ENCODE data around the gene HENMT1.
"Not testable (repeated sequence)": the region's sequence is repeated elsewhere in the genome, so short reads cannot be mapped to it uniquely, and the experiment has no call there.

HENMT1 gene

DNA sequence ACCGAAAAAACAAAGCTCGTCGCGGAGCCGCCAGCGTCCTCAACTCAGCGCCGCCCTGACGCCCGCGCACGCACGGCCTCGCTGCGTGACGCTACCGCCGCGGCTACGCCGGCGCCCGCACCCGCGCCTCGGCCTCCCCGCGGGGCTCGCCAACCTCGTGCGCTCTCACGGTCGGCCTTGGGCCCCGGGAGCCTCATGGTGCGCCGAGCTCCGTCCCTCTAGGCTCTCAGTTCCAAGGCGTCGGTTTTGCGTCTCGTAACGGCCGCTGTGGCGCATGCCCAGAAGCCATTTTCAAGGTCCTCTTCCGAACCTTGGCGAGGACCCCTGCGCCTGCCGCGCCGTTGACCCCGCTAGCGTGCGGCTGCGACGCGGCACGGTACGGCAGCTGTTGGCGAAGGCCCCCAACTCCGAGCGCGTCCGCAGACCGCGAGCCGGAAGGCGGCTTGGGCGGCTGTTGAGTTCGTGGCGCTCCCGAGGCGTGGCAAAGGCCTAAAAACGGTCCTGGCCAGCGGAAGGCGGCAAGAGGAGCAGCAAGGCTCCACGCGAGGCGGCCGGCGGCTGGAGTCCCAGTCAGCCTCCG, at the start of gene HENMT1:
Gene HENMT1, minus strand, starts transcription at position 64 of the 580 bp plus-strand sequence. CDS start 1,209 bp downstream, outside the sequence.
- DNase-seq = peak; percentile 80 to 83

DNA sequence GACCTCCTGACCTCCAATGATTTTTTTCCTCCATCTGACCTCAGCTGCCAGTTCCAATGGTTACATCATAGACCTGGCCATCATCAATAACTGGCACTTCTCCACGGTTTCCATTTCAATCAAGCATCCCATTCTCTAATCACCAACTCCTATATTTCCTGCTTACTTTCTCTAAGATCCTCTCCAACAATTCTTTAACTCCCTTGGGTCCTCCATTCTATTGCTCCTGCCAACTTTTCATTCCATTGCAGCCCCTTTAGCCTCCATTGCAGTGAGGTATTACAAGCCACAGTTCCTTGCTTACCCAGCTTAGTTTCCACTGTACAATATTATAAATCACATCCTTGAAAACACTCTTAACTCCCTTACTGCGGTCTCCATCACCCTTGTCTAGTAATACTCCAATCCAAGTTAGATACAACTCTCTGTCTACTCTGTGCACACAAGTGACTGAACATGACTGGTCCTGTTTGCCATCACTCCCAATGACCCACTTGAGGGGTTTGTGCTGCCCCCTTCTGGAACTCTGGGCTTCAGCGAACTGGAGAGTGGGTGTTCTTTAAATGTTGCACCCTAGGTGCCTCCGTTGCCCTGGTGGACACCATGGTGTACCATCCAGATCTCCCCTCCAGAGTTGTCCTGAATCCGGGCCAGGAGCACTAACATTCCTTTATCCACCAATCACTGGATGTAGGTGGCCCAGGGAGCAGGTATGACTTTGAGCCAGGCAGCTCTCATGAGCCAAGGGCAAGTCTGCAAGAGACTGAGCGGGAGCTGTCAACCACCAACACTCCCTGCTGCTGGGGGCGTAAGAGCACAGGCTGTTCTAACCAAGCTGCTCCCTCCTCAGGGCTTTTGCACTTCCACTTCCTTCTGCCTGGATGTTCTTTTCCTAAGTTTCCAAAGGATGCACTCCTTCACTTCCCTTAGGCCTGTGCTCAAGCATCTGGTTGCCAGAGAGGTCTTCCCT, 48.1 kb upstream of the HENMT1 start:
- DNase-seq = peak; percentile 70 to 80

DNA sequence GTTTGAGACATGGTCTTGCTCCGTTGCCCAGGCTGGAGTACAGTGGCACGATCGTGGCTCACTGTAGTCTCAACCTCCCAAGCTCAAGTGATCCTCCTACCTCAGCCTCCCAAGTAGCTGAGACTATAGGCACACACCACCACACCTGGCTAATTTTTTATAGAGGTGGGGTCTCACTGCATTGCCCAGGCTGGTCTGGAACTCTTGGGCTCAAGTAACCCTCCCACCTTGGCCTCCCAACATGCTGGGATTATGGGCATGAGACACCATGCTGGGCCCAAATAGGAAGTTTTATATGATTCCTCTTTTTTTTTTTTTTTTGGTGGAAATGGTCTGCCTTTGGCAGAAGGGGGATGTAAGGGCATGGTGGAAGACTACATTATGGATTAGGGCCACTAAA, 45.8 kb upstream of the HENMT1 start:
- DNase-seq = no peak

DNA sequence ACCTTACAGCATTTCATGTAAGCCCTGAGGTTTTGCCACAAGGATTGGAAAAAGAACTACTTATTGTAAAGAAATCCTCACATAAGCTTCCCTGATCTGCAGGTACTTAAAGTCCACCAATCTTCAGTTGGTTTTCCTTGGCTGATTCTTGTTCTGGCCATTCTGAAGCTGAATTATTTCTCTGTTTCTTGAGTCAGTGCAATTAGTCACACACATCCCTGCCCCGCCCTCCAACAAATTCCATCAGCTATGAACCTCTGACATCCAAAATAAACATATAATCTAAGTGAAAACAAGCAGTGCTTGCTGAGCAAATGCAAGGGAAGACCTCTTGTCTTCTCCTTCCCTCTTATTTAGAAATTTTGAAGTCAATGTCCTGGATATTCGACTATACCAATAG, 43.6 kb upstream of the HENMT1 start:
- DNase-seq = no peak

DNA sequence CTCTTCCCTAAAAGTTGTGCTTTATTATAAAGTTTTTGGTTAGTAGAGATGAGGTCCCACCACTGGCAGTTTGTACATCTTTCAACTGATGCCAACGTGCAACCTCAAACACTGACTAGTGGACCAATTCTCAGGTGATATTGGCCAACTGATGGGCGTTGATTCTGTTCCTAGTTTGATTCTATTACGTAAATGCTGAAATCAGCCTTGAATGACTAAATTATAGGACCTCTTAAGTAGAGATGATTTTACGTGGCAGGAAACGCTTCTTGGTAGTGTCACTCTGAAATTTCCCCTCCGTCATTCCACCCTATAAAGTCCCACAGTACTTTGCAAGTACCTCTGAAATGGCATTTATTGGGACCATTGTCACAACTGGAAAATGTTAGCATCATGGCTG, 43.0 kb upstream of the HENMT1 start:
- peak in 1 of 2 donors; percentile 58 for DNase-seq

DNA sequence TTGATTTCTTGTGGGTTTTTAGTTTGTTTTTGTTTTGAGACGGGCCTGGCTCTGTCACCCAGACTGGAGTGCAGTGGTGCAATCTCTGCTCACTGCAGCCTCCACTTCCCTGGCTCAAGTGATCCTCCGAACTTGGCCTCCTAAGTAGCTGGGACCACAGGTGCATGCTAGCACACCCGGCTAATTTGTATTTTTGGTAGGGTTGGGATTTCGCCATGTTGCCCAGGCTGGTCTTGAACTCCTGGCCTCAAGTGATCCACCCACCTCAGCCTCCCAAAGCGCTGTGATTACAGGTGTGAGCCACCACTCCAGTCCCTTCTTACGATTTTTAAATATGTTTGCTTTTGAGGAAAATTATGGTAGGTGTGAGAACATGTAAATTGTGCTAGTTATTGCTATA, 41.2 kb upstream of the HENMT1 start:
- not testable (repeated sequence) for DNase-seq

DNA sequence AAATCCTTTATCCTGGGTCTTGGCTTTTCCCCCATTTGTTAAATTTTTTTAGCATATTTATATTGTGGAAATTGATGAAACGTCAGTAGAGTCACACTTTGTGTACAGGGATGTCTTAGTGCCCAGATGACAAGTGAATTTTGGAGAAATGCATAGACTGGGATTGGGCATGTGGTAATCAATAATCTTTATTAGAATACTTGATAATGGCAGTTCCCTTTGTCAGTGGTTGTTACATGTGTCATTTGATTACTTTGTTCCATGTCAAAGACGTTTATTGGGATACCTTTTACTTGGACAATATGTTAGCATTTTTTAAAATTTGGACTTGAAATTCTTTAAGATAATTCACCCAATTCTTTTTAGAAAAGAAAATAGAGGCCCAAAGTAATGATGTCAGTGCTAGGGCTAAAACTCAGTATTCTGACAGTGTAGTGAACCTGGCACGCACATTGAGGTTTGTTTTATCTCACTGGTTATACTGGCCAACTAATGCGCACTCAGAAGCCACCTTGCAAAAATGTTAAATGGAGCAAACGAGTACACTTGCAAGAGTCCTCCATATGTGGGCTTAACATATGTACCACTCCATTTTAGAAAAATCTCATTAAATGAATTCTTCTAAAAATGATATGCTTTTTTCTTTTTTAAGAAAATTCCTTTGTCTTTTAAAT, 40.4 kb upstream of the HENMT1 start:
- DNase-seq = no peak

DNA sequence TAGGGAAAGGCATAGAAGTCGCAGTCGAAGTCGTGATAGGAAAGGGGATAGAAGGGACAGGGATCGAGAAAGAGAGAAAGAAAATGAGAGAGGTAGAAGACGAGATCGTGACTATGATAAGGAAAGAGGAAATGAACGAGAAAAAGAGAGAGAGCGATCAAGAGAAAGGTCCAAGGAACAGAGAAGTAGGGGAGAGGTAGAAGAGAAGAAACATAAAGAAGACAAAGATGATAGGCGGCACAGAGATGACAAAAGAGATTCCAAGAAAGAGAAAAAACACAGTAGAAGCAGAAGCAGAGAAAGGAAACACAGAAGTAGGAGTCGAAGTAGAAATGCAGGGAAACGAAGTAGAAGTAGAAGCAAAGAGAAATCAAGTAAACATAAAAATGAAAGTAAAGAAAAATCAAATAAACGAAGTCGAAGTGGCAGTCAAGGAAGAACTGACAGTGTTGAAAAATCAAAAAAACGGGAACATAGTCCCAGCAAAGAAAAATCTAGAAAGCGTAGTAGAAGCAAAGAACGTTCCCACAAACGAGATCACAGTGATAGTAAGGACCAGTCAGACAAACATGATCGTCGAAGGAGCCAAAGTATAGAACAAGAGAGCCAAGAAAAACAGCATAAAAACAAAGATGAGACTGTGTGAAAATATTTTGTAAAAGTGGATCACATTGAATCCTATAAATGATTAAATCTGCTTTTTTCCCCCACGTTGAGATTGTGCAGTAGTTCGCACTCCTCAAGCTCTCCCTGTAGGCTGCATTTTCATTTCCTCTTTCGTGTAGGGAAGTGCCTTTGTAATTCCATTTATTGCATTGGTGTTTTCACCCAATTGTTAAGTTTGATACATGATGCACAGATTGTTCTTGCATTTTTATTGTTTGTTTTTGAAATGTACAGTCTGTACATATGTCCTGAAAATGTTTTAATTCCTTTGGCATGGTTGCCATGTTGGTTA, 38.8 kb upstream of the HENMT1 start:
- DNase-seq = no peak

DNA sequence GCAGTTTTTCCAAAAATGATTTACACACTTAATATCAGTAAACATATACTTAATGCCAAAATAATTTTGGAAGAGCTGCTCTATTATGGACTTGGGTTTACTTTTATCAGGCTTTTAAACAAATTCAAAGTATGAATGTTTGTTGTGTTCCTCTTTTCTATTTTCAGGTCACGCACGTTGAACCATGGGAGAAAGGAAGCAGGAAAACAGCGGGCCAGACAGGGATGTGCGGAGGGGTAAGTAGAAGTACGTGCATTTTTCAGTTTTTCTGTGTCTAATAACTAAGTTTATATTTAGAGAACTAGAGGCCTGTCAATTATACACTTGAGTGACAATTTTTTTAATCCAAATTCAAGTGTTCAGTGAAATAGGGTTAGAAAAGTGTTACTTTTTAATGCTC, 34.6 kb upstream of the HENMT1 start:
- no peak for DNase-seq

DNA sequence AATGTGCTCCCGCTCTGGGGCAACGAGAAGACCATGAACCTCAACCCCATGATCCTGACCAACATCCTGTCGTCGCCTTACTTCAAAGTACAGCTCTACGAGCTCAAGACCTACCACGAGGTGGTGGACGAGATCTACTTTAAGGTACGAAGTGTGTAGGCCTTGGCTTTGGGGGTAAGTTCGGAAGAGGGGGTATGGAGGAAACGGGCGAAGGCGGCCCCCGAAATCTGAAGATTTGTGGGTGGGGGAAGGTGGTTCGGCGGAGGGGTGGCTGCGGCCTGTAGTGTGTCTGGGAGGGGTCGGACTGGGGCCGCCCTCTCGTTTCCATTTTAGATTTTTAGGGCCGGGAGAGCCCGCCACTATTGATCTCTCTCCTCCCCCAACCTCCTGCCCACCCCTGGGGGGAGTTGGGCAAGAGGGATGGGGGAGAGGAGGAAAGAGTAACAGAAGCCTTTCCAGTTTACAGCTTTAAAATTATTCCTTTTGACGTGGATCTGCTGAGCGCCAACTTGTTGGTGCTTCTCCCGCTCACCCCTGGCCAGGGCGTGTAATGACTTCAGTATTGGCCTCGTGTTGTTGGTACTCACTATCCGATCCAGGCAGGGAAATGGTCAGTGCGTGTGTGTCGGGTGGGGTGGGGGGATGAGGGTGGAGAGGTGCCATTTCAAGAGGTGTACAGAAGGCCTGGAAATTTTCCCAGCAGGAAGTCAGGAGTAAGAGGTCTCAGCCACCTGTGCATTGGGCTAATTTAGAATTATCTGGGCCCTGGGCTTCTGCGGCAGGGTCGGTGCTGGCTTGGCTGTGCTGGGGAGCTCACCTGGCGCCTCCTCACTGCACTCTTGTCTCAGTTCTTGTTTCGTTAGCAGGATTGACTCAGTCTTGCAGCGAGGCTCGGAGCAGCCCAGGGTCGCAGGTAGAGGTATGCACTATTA, 32.1 kb upstream of the HENMT1 start:
- DNase-seq = peak; percentile 85 to 88

DNA sequence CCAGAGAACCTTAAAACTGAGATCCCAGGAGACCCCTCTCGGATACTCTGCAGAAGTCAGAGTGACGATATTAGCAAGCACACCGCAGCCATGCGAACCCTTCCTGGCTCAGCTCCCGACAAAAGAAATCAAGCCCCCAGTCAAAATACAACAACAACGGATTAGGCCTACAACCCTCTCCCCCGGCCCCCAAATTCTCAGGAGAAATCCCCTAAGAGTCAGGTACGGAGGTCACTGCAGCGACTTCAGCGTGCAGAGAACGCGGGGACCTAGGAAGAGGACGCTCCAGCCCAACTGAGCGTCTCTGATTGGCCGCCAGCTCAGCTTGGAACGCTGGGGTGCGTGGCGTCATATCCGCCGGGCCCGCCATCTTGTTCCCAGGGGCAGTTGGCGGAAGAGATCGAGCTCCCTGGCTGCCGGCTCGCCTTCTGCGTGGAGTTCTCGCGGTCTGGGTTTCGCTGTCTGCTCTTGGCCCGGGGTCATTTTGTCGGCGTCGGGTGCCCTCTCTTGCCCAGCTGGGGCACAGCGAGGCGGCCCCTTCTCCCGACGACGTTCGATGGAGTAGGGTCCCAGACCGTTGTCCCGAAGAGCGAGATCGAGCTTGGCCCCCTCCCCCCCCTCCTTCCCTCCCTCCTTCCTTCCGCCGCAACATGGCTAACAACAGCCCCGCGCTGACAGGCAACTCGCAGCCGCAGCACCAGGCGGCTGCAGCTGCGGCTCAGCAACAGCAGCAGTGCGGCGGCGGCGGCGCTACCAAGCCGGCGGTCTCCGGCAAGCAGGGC, 31.2 kb upstream of the HENMT1 start, which contains the start of gene PRPF38B:
Gene PRPF38B, plus strand, starts transcription at position 369 of the 782 bp plus-strand sequence. Its CDS starts 282 bp downstream, at position 651.
- DNase-seq = peak; percentile 92 to 93

DNA sequence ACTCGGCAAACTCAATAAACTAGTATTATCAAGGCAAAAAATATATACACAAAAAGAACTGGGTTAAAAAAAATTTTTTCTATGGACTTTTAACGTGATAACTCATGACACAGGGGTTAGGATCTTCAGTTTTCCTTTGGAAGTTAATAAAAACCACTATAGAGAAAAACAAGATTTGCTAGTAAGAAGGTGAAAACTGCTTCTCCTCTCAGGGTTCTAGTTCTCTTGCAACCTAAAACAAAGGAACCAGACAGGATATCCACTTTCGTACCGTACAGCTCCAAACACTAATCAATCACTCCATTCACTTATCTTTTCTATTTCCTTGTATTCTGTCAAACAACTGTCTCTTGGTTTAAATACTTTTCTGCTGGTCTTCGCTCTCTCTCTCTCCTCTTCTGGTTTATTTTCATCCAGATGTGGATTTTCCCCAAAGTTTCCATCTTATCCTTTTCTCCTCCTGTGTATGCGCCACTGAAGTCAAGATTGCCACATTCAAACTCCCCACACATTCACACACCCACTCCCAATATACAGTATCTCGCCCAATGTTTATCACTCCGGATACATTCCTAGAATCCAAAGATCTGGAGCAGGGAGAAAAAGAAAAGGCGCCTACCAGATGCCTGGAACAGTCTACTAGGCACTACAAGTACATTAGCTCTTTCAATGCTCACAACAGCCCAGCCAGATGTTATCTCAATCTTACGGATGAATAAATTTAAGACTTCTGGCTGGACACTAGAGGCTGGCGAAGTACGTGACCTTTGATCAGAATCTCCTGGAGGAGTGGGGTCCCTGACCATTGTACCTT, 30.4 kb upstream of the HENMT1 start:
- DNase-seq = no peak

DNA sequence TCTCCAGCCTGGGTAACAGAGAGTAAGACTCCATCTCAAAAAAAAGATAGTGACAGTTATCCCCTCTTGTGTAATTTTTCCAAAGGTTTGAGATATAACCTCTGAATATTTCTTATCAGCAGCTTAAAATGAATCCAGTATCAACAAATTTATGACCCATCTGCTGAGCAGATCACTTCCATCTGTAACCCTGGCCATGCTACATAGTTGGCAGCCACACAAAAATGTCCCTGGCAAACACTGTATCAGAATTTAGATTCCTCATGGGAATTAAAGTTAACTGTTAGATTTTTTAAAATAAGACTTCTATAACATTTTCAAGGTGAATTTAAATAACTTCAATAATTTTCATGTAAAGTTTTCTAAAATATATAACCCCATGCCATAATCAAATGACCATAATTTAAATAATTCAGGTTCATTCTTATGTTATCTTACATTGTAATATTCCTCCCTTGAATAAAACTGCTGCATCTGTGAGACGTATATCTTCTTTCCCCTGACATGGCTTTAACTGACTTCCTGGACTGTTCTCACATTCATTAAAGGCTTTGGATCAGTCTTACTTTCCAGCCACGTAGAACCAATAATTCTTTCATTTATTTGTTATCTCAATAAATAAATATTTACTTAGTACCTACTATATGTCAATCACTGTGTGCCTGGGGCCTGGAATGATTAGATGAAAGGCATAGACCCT, 25.9 kb upstream of the HENMT1 start:
- no peak for DNase-seq

DNA sequence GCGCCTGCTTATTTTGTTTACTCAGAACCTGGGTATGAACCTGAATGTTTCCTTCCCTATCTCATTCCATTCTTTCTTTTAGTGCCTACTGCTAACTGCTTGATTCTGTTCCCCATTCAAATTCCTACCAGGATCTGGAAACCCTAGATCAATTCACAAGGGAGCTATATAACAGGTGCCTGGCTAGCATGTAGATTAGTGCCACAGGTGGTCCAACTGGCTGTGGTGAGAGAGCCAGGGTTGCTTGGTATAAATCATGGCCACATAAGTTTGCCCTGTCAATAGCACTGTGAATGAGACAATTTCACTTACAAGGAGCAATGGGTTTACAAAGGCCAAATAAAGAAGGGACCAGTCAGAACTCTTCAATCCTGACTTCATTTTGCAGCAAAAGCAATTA, 24.6 kb upstream of the HENMT1 start:
- DNase-seq = no peak

DNA sequence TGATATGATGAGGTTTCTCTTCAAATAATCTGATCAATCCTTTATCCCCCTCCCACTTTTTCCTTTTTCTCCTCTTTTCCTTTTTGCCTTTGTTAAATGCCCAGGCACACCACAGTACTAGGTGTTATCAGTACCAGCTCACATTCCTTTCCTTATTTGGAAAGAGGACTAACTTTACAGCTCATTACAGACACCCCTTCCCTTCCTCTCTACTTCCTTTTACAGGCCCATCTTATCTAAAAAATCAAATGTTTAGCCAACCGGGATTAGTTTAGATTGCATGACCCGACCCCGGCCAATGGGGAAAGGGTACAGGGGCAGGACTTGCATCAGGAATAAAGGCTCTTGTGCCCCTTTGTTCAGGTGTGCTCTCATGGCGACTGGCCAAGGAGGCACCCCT, 20.8 kb upstream of the HENMT1 start:
- DNase-seq = not testable (repeated sequence)

DNA sequence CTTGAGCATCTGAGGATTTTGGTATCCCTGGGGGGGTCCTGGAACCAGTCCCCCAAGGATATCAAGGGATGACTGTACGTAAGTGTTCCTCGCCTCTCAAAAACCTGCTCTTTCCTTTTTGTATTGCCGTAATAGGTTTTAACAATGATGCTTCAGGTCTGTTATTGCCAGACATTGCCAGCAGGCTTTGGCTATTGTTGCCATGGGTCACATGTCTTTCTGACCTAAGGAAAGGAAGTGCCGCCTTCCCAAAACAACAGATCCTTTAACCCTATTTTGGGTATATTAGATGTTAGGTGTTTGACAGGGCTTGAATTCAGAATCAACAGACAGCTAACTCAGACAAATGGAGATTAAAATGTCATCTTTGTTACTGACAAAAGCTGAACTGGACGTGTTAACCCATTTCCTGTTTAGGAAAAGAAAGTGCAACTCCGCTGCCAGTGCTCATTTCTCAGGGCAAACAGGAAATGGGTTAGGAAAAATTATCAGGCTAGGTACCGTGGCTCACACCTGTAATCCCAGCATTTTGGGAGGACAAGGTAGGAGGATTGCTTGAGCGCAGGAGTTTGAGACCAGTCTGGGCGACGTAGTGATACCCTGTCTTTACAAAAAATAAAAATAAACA, 18.8 kb upstream of the HENMT1 start:
- no peak for DNase-seq

DNA sequence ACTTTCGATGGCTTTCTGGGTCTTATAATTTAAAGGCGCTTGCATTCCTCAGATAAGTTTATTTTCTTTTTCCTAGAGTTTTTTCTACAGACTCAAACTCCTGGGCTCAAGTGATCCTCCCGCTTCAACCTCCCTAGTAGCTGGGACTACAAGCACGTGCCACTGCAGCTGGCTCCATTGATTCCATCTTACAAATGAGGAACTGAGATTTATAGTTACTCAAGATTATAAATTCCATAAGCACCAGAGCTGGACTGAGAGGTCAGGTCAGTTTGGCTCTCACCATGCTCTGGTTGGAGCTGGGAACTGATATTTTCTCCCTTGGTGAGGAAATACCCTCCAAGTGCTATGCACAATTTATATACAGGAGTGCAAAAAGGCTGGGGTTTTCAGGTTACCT, 17.8 kb upstream of the HENMT1 start:
- DNase-seq = no peak

DNA sequence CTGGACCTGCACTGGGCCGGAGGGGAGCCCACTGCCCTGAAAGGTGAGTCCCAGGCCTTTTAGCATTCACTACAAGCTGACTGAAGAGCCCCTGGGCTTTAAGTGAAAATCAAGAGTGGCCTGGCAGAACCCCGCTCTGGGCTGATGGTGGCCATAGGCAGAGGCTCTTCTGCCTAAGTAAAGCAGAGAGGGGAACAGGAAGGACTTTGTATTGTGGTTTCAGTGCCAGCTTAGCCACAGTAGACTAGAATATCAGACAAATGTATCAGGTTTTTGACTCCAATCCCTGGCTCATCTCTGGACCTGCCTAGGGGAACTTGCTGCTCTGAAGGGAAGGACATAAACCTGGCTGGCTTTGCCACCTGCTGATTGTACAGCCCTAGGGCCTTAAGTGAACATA, 10.2 kb upstream of the HENMT1 start:
- DNase-seq = no peak
